Peyer's patch (tissue), 4 donors: ENCODE results near the gene ANKRD29. TPM values are rescaled to one million over a fixed set of nuclear protein-coding genes. Genes with fewer than 3 reads are reported as not detected.

Source experiments
- DNase-seq, 3 donors: peaks; one replicate each; pipeline ENCODE4 v3.0.0-alpha.2; 2017 to 2019
- H3K27ac ChIP-seq, 4 donors: fragments of 200-600 bp; sonication (generic); one replicate each; pipeline ENCODE4 v1.5.1; 2016 to 2019
- H3K27me3 ChIP-seq, 2 donors: fragments of 200-600 bp; sonication (generic); one replicate each; pipeline ENCODE4 v1.5.1; 2019
- H3K36me3 ChIP-seq, 3 donors: fragments of 200-600 bp; sonication (generic); one replicate each; pipeline ENCODE4 v1.5.1; 2016 to 2019
- H3K4me1 ChIP-seq, 4 donors: fragments of 200-600 bp; sonication (generic); one replicate each; pipeline ENCODE4 v1.5.1; 2016 to 2019
- H3K4me3 ChIP-seq, 4 donors: fragments of 200-600 bp; sonication (generic); 1 replicate in 3 of 4; 2 replicates in 1 of 4; pipeline ENCODE4 v1.5.1; 2016 to 2019; ENCODE audit warnings: mild to moderate bottlenecking in 1 of 4
- H3K9me3 ChIP-seq, 4 donors: fragments of 200-600 bp; sonication (generic); one replicate each; pipeline ENCODE4 v1.5.1; 2016 to 2019; ENCODE audit warnings: mild to moderate bottlenecking in 1 of 4
- POLR2A ChIP-seq, 2 donors: fragments of 450-650 bp; IDR thresholded peaks; one replicate each; pipeline ENCODE4 v1.5.1; 2017; ENCODE audit warnings: antibody characterized with exemption in 2 of 2, mild to moderate bottlenecking in 2 of 2, moderate library complexity in 2 of 2
- total RNA-seq, 4 donors: library from RNA; depleted of rRNA; stranded (reverse); fragments of >200 nt; gene quantifications; one replicate each; pipeline ENCODE4 v1.1.0, GENCODE V29; 2016
- TF ChIP-seq, protein P1 (sequence below), 6 experiments: fragments of 450-650 bp in 4 of 6; fragments of 200-600 bp in 2 of 6; sonication (generic) in 1 of 6; IDR thresholded peaks; one replicate each; pipeline ENCODE4 v1.5.1; 2017 to 2019; ENCODE audit warnings: antibody characterized with exemption in 6 of 6, mild to moderate bottlenecking in 3 of 6, moderate library complexity in 1 of 6

The ANKRD29 gene
- total RNA-seq, 4 donors from 2014 or later, result 4.0 to 18.2 (median 8.1) TPM

DNA sequence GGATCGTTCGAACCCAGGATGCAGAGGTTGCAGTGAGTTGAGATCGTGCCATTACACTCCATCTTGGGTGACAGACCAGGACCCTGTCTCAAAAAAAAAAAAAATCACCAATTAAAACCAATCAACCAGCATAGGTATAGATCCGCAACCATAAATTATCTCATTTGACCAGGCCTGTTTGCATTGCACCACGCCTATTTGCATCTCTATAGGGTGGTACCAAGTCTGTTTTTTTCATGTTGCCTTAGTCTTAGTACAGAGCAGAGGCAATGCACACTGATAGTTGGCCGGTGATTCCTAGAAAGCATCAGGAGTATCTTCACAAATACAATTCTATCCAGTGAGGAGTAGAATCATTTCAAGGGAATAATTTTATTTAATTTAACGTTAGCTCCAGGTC, 67.1 kb downstream of the ANKRD29 start:
- no peaks in the 10 kb centered on the region for H3K9me3 ChIP-seq
- no peaks in the 10 kb centered on the region for H3K27me3 ChIP-seq
- TF ChIP-seq, protein P1, sequence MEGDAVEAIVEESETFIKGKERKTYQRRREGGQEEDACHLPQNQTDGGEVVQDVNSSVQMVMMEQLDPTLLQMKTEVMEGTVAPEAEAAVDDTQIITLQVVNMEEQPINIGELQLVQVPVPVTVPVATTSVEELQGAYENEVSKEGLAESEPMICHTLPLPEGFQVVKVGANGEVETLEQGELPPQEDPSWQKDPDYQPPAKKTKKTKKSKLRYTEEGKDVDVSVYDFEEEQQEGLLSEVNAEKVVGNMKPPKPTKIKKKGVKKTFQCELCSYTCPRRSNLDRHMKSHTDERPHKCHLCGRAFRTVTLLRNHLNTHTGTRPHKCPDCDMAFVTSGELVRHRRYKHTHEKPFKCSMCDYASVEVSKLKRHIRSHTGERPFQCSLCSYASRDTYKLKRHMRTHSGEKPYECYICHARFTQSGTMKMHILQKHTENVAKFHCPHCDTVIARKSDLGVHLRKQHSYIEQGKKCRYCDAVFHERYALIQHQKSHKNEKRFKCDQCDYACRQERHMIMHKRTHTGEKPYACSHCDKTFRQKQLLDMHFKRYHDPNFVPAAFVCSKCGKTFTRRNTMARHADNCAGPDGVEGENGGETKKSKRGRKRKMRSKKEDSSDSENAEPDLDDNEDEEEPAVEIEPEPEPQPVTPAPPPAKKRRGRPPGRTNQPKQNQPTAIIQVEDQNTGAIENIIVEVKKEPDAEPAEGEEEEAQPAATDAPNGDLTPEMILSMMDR (IDR thresholded peaks at IDR 0.05), result no peak
- no peak for TF ChIP-seq POLR2A (IDR thresholded peaks at IDR 0.05)
- no peaks in the 10 kb centered on the region for H3K4me1 ChIP-seq
- H3K4me3 ChIP-seq, result no peak overlapping the region
- H3K27ac ChIP-seq, result no peak overlapping the region
- H3K36me3 ChIP-seq, result no peaks in the 10 kb centered on the region
- DNase-seq, result no peak

DNA sequence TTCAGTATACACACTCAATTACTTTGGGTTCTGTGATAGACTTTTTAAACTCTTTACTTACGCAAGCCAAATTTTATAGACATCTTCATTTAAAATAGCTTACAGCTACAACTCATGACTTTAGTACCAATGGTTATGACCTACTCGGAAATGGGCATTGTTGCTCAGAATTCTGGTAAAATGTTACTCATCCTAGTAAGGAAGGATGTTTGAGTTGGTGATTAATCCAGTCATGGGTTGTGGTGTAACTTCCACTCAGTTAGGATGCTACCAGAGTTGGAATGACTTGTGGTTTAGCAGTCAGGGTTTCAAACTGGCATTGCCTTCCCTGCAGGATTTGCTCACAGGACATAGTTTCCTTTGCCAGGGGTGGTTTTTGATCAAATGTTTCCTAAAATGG, 69.0 kb downstream of the ANKRD29 start:
- no peak for DNase-seq
- TF ChIP-seq POLR2A (IDR thresholded peaks at IDR 0.05), result no peak
- TF ChIP-seq, protein P1 (IDR thresholded peaks at IDR 0.05), result no peak
- H3K4me3 ChIP-seq, result no peak overlapping the region
- no peaks in the 10 kb centered on the region for H3K36me3 ChIP-seq
- H3K27ac ChIP-seq, result no peak overlapping the region
- H3K9me3 ChIP-seq, result no peaks in the 10 kb centered on the region
- H3K4me1 ChIP-seq, result no peaks in the 10 kb centered on the region
- no peaks in the 10 kb centered on the region for H3K27me3 ChIP-seq

DNA sequence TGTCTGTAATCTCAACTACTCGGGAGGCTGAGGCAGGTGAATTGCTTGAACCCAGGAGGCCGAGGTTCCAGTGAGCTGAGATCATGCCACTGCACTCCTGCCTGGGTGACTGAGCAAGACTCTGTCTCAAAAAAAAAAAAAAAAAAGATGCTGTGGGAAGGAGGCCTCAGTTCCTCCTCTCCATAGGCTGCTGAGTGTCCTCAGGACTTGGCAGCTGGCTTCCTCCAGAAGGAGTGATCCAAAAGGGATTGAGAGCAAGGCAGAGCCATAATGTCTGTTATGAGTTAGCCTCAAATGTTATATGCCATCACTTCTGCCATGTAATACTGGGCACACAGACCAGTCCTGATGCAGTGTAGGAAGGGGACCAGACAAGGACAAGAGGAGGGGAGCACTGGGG, 69.8 kb downstream of the ANKRD29 start:
- H3K4me3 ChIP-seq, result no peak overlapping the region
- no peak for DNase-seq
- no peaks in the 10 kb centered on the region for H3K9me3 ChIP-seq
- H3K36me3 ChIP-seq, result no peaks in the 10 kb centered on the region
- no peaks in the 10 kb centered on the region for H3K4me1 ChIP-seq
- TF ChIP-seq, protein P1 (IDR thresholded peaks at IDR 0.05), result no peak
- TF ChIP-seq POLR2A (IDR thresholded peaks at IDR 0.05), result no peak
- no peak overlapping the region for H3K27ac ChIP-seq
- H3K27me3 ChIP-seq, result no peaks in the 10 kb centered on the region

DNA sequence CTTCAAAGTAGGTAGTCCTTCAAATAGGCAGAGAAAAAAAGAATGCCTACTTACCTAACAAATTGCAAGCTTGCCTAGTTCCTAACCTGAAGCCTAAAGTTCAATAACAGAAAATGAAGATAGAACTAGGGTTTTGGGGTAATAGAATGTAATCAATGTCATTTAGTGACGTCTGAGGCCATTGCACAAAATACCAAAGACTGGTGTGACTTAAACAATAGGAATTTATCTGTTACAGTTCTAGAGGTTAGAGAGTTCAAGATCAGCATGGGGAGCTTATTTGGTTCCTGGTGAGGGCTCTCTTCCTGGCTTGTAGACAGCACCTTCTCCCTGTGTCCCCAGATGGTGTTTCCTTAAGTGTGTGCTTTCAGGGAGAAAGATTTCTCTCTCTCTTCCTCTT, 71.7 kb downstream of the ANKRD29 start:
- no peak for DNase-seq
- TF ChIP-seq, protein P1 (IDR thresholded peaks at IDR 0.05), result no peak
- no peak for TF ChIP-seq POLR2A (IDR thresholded peaks at IDR 0.05)
- Histone ChIP-seq H3K4me3 (no peak overlapping the region), H3K4me1 (no peaks in the 10 kb centered on the region), H3K36me3 (no peaks in the 10 kb centered on the region), H3K9me3 (no peaks in the 10 kb centered on the region), H3K27ac (no peak overlapping the region), H3K27me3 (no peaks in the 10 kb centered on the region)

GRCh38 chr18:23588836-23589560, 73.7 kb downstream of the ANKRD29 start:
- Histone ChIP-seq H3K4me3 (no peak overlapping the region), H3K4me1 (peaks cover 0 to 14% (median 5%) of the 10 kb centered on the region in 4 donors), H3K27ac (no peak overlapping the region), H3K27me3 (no peaks in the 10 kb centered on the region), H3K36me3 (no peaks in the 10 kb centered on the region), H3K9me3 (no peaks in the 10 kb centered on the region)
- no peak for DNase-seq
- TF ChIP-seq POLR2A (IDR thresholded peaks at IDR 0.05), result no peak
- TF ChIP-seq, protein P1 (IDR thresholded peaks at IDR 0.05), result no peak
